GM23338 (cell line): ENCODE measurements around the gene NTNG2. TPM values are rescaled to one million over a fixed set of nuclear protein-coding genes. Genes with fewer than 3 reads are reported as not detected.

Experiments used
- ATAC-seq: fragments of 200-7000 bp; cut with Tn5 transposase; 3 replicates; pipeline ENCODE4 v1.9.1; 2020
- DNase-seq: peaks from one replicate; pipeline ENCODE4 v3.0.0-alpha.2; 2015; ENCODE audit warnings: low spot score
- H2AFZ ChIP-seq: fragments of 200-600 bp; sonication (generic); 2 replicates; pipeline ENCODE4 v1.8.0; 2016; ENCODE audit warnings: antibody characterized with exemption, mild to moderate bottlenecking, moderate library complexity
- H3F3A ChIP-seq: fragments of 200-600 bp; sonication (generic); replicated peaks from 2 replicates; pipeline ENCODE4 v1.8.0; 2017; ENCODE audit warnings: antibody characterized with exemption, mixed run types, low read depth
- H3K27ac ChIP-seq: fragments of 200-600 bp; sonication (generic); 2 replicates; pipeline ENCODE4 v1.6.1; 2016; ENCODE audit warnings: low read depth
- H3K27me3 ChIP-seq: fragments of 200-600 bp; sonication (generic); 2 replicates; pipeline ENCODE4 v1.8.0; 2016; ENCODE audit warnings: mild to moderate bottlenecking, mixed run types, moderate library complexity; ENCODE audit not compliant: insufficient read depth
- H3K36me3 ChIP-seq: fragments of 200-600 bp; sonication (generic); 2 replicates; pipeline ENCODE4 v1.8.0; 2016; ENCODE audit warnings: mild to moderate bottlenecking; ENCODE audit not compliant: insufficient read depth
- H3K4me1 ChIP-seq: fragments of 200-600 bp; sonication (generic); 2 replicates; pipeline ENCODE4 v1.8.0; 2016; ENCODE audit warnings: mild to moderate bottlenecking, moderate library complexity; ENCODE audit not compliant: insufficient read depth
- H3K4me2 ChIP-seq: fragments of 200-600 bp; sonication (generic); 2 replicates; pipeline ENCODE4 v1.7.1; 2017; ENCODE audit warnings: mixed run types
- H3K4me3 ChIP-seq: fragments of 200-600 bp; sonication (generic); 2 replicates; pipeline ENCODE4 v1.6.1; 2016; ENCODE audit warnings: mixed run types
- H3K79me2 ChIP-seq: fragments of 200-600 bp; sonication (generic); replicated peaks from 2 replicates; pipeline ENCODE4 v1.8.0; 2017; ENCODE audit warnings: mild to moderate bottlenecking; ENCODE audit not compliant: insufficient read depth
- H3K9me2 ChIP-seq: fragments of 200-600 bp; sonication (generic); 2 replicates; pipeline ENCODE4 v1.8.0; 2017; ENCODE audit not compliant: insufficient read depth
- H4K20me1 ChIP-seq: fragments of 200-600 bp; sonication (generic); replicated peaks from 2 replicates; pipeline ENCODE4 v1.8.0; 2017; ENCODE audit warnings: mild to moderate bottlenecking; ENCODE audit not compliant: insufficient read depth
- H3K27ac Mint-ChIP-seq: 2 replicates; pipeline ENCODE4 v1.8.0; 2020; ENCODE audit warnings: inconsistent platforms, mild to moderate bottlenecking, moderate library complexity, mixed read lengths
- H3K27me3 Mint-ChIP-seq: 3 replicates; pipeline ENCODE4 v1.8.0; 2022; ENCODE audit warnings: low read depth, mild to moderate bottlenecking, moderate library complexity, mixed read lengths, inconsistent platforms; ENCODE audit not compliant: insufficient read depth, poor library complexity
- H3K36me3 Mint-ChIP-seq: 3 replicates; pipeline ENCODE4 v1.8.0; 2021; ENCODE audit warnings: low read depth, mild to moderate bottlenecking, inconsistent platforms, moderate library complexity, mixed read lengths
- H3K4me1 Mint-ChIP-seq: 3 replicates; pipeline ENCODE4 v1.8.0; 2020; ENCODE audit warnings: mild to moderate bottlenecking, inconsistent platforms, mixed read lengths
- H3K4me3 Mint-ChIP-seq: 3 replicates; pipeline ENCODE4 v1.8.0; 2021; ENCODE audit warnings: moderate library complexity, mild to moderate bottlenecking, inconsistent platforms, mixed read lengths
- H3K9me3 Mint-ChIP-seq: 3 replicates; pipeline ENCODE4 v1.8.0; 2020; ENCODE audit warnings: moderate library complexity, mild to moderate bottlenecking, inconsistent platforms, mixed read lengths
- CREB1 ChIP-seq: fragments of 250-450 bp; sonication (Bioruptor Pico); IDR thresholded peaks from 2 replicates; pipeline ENCODE4 v1.5.0; 2020; ENCODE audit warnings: low read depth, mild to moderate bottlenecking, moderate library complexity
- ETS1 ChIP-seq: IDR thresholded peaks from 2 replicates; pipeline ENCODE4 v1.6.1; 2016; ENCODE audit warnings: antibody characterized with exemption
- EZH2 ChIP-seq: fragments of 200-600 bp; sonication (generic); IDR thresholded peaks from one replicate; pipeline ENCODE4 v1.8.0; 2017; ENCODE audit warnings: antibody characterized with exemption, mild to moderate bottlenecking, low read depth; ENCODE audit not compliant: unreplicated experiment
- EZH2phosphoT487 ChIP-seq: fragments of 200-600 bp; sonication (generic); IDR thresholded peaks from one replicate; pipeline ENCODE4 v1.8.1; 2018; ENCODE audit warnings: antibody characterized with exemption; ENCODE audit not compliant: unreplicated experiment
- JUNB ChIP-seq: IDR thresholded peaks from one replicate; pipeline ENCODE4 v1.6.1; 2016; ENCODE audit warnings: antibody characterized with exemption; ENCODE audit not compliant: unreplicated experiment
- NANOG ChIP-seq: IDR thresholded peaks from 2 replicates; pipeline ENCODE4 v1.6.1; 2016; ENCODE audit warnings: antibody characterized with exemption, borderline replicate concordance
- STAT1 ChIP-seq: IDR thresholded peaks from one replicate; pipeline ENCODE4 v1.6.1; 2016; ENCODE audit warnings: antibody characterized with exemption; ENCODE audit not compliant: unreplicated experiment
- ZNF114 ChIP-seq: fragments of 250-450 bp; sonication (Bioruptor Pico); IDR thresholded peaks from 2 replicates; pipeline ENCODE4 v1.5.0; 2020; ENCODE audit warnings: mild to moderate bottlenecking, moderate library complexity
- polyA plus RNA-seq: library from polyadenylated mRNA; unstranded; fragments of >200 nt; fragmentation: Nextera tagmentation; extraction: Ambion mirVana; gene quantifications from 2 replicates; pipeline ENCODE4 v1.2.1, GENCODE V29; 2016
- total RNA-seq: library from RNA; depleted of rRNA; stranded (reverse); fragments of >200 nt; shearing (Covaris generic); gene quantifications from 2 replicates; pipeline ENCODE4 v1.2.3, GENCODE V29; 2014
- TF ChIP-seq, protein P1 (sequence below): IDR thresholded peaks from one replicate; pipeline ENCODE4 v1.6.1; 2018; ENCODE audit warnings: antibody characterized with exemption; ENCODE audit not compliant: unreplicated experiment
- TF ChIP-seq, protein P2 (sequence below), 2 experiments: fragments of 200-600 bp in 1 of 2; sonication (generic) in 1 of 2; conservative IDR thresholded peaks; 2 replicates each; pipeline versions ENCODE4 v1.5.1 to v1.6.1; 2016 to 2017; ENCODE audit warnings: antibody characterized with exemption in 2 of 2, low read depth in 2 of 2, mild to moderate bottlenecking in 2 of 2, moderate library complexity in 1 of 2

The NTNG2 gene
- total and polyA plus RNA-seq, 2 experiments from 2014 or later, result 0.99 to 1.7 TPM

DNA sequence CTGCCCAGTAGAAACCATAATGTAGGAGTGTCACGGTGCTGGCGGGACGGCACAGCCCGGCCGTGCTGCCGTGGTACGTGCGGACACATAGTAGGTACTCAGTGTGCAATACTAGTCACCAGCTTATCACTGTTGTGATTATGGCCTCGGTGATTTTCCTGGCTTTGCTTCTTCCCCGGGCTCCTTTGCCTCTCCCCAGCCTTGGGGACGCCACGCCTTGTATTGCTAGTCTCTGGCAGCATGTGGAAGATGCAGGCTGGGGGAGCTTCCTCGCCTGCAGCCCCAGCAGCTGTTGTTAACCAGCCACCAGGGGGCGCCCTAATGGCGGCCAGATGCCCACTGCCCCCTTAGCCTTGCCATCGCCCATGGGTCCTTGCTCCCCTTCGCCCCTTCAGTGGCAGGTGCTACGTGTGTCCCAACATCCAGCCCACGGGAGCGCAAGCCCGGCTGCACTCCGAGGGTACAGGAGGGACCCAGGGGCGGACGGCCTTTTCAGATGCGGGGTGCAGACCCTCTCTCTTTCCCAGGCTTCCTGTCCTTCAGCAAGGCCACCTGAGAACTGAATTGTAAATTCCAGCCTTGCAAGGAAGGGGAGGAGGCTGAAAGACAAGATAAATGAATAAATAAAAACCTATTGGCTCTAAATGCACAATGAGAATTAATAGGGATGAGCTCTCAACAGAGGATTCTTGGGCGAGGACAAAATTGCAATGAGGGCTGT is 8.0 kb downstream of the NTNG2 start:
- H3K36me3 Mint-ChIP-seq, result no peaks in the 10 kb centered on the region; the same call in 2 of the 3 replicates
- Histone ChIP-seq H3K36me3 (no peaks in the 10 kb centered on the region), H3F3A (no peaks in the 10 kb centered on the region), H3K4me1 (peaks cover 6% of the 10 kb centered on the region; the same call in 1 of the 2 replicates), H3K27ac (no peak overlapping the region), H2AFZ (peak overlapping the region; percentile 81; the same call in 1 of the 2 replicates), H3K27me3 (peaks cover 17% of the 10 kb centered on the region), H3K79me2 (no peaks in the 10 kb centered on the region), H3K4me2 (peak overlapping the region; percentile 51; the same call in 1 of the 2 replicates), H3K4me3 (no peak overlapping the region), H3K9me2 (no peaks in the 10 kb centered on the region), H4K20me1 (no peaks in the 10 kb centered on the region; the same call in 1 of the 2 replicates)
- H3K4me1 Mint-ChIP-seq, result peaks cover 20% of the 10 kb centered on the region
- H3K9me3 Mint-ChIP-seq, result peaks cover 2% of the 10 kb centered on the region; the same call in 1 of the 3 replicates
- ATAC-seq, result peak; percentile 87
- DNase-seq, result peak; percentile 88
- peaks cover 30% of the 10 kb centered on the region for H3K27me3 Mint-ChIP-seq
- no peak for TF ChIP-seq ETS1
- TF ChIP-seq, protein P1, sequence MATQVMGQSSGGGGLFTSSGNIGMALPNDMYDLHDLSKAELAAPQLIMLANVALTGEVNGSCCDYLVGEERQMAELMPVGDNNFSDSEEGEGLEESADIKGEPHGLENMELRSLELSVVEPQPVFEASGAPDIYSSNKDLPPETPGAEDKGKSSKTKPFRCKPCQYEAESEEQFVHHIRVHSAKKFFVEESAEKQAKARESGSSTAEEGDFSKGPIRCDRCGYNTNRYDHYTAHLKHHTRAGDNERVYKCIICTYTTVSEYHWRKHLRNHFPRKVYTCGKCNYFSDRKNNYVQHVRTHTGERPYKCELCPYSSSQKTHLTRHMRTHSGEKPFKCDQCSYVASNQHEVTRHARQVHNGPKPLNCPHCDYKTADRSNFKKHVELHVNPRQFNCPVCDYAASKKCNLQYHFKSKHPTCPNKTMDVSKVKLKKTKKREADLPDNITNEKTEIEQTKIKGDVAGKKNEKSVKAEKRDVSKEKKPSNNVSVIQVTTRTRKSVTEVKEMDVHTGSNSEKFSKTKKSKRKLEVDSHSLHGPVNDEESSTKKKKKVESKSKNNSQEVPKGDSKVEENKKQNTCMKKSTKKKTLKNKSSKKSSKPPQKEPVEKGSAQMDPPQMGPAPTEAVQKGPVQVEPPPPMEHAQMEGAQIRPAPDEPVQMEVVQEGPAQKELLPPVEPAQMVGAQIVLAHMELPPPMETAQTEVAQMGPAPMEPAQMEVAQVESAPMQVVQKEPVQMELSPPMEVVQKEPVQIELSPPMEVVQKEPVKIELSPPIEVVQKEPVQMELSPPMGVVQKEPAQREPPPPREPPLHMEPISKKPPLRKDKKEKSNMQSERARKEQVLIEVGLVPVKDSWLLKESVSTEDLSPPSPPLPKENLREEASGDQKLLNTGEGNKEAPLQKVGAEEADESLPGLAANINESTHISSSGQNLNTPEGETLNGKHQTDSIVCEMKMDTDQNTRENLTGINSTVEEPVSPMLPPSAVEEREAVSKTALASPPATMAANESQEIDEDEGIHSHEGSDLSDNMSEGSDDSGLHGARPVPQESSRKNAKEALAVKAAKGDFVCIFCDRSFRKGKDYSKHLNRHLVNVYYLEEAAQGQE, result no peak
- TF ChIP-seq, protein P2, sequence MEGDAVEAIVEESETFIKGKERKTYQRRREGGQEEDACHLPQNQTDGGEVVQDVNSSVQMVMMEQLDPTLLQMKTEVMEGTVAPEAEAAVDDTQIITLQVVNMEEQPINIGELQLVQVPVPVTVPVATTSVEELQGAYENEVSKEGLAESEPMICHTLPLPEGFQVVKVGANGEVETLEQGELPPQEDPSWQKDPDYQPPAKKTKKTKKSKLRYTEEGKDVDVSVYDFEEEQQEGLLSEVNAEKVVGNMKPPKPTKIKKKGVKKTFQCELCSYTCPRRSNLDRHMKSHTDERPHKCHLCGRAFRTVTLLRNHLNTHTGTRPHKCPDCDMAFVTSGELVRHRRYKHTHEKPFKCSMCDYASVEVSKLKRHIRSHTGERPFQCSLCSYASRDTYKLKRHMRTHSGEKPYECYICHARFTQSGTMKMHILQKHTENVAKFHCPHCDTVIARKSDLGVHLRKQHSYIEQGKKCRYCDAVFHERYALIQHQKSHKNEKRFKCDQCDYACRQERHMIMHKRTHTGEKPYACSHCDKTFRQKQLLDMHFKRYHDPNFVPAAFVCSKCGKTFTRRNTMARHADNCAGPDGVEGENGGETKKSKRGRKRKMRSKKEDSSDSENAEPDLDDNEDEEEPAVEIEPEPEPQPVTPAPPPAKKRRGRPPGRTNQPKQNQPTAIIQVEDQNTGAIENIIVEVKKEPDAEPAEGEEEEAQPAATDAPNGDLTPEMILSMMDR (conservative IDR thresholded peaks at IDR 0.05; ENCODE audit: low read depth in 2 of 2), result peak; percentile 92 to 94
- no peak for TF ChIP-seq ZNF114 (CRISPR knock-in tag)
- no peak for TF ChIP-seq STAT1
- H3K4me3 Mint-ChIP-seq, result no peak overlapping the region
- H3K27ac Mint-ChIP-seq, result no peak overlapping the region

DNA sequence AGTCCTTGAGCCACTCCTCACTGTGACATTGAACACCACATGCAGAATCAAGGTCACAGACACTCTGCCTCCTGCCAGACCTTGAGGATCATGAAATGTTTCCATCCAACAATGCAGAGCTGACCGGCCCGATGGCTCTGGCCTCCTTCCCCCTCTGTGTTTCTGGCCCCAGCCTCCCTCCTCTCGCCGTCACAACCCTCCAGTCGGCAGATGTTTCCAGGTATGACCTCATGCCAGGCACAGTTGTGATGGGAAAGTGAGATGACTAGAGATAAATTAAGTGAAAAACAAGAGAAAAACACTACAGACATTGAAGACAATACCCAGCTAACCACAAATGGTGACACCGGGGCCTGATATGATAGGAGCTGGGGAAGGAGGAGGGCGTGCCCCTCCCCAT is 9.8 kb downstream of the NTNG2 start:
- Histone ChIP-seq H3K27ac (no peak overlapping the region), H3K4me2 (no peak overlapping the region), H3K27me3 (no peaks in the 10 kb centered on the region), H3K36me3 (no peaks in the 10 kb centered on the region), H3K79me2 (no peaks in the 10 kb centered on the region), H3K4me3 (no peak overlapping the region), H2AFZ (no peak overlapping the region), H3K4me1 (no peaks in the 10 kb centered on the region), H4K20me1 (no peaks in the 10 kb centered on the region), H3K9me2 (no peaks in the 10 kb centered on the region; the same call in 1 of the 2 replicates), H3F3A (no peaks in the 10 kb centered on the region)
- no peak overlapping the region for H3K4me3 Mint-ChIP-seq
- ATAC-seq (no peak), DNase-seq (no peak)
- peaks cover 17% of the 10 kb centered on the region for H3K27me3 Mint-ChIP-seq
- peaks cover 2% of the 10 kb centered on the region; the same call in 1 of the 3 replicates for H3K9me3 Mint-ChIP-seq
- H3K36me3 Mint-ChIP-seq, result no peaks in the 10 kb centered on the region; the same call in 2 of the 3 replicates
- no peak overlapping the region for H3K27ac Mint-ChIP-seq
- H3K4me1 Mint-ChIP-seq, result peaks cover 18% of the 10 kb centered on the region
- no peak for TF ChIP-seq STAT1
- no peak for TF ChIP-seq CREB1 (CRISPR knock-in tag)
- no peak for TF ChIP-seq EZH2
- TF ChIP-seq, protein P2 (conservative IDR thresholded peaks at IDR 0.05; ENCODE audit: low read depth in 2 of 2), result no peak
- TF ChIP-seq, protein P1, result no peak
- no peak for TF ChIP-seq JUNB
- no peak for TF ChIP-seq NANOG
- TF ChIP-seq EZH2phosphoT487, result no peak
